ENCODE data around the gene MMP7. TPM values are rescaled to one million over a fixed set of nuclear protein-coding genes. Genes with fewer than 3 reads are reported as not detected.
A peak's percentile ranks its signal among the peaks of the same experiment; 100 is the strongest.

The MMP7 gene
- total RNA-seq, 2 donors from 2014 or later: 115 to 171 TPM

DNA sequence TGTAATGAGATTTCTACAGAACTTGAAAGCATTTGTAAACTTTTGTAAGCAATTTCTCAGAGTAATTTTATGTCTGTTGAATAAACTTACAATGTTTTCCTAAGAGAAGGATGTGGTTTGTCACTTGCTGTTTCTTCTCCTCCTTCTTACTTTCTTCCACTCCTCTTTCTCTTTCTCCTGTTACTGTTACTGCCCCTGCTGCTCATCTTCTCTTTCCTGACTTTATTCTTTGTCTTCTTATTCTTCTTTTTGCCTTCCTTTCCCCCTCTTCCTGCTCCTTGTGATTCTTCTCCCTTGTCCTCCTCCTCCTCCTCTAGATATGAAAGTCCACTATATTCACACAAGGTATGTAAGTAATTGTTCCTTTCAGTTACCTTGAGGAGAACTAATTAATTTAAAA lies 31.1 kb upstream of the MMP7 start:
- Histone ChIP-seq H3K4me1 (replicated peaks) (peaks cover 3% of the 10 kb centered on the region), H3K36me3 (no peaks in the 10 kb centered on the region), H3K4me3 (no peak overlapping the region), H3K27ac (peak overlapping the region; percentile 36 to 59), H3K9me3 (no peaks in the 10 kb centered on the region), H3K27me3 (replicated peaks; ENCODE audit: insufficient read depth) (no peaks in the 10 kb centered on the region)
- intact Hi-C loops (cut with DNase I): no loop called here
- DNase-seq (ENCODE audit: low spot score): no peak
- TF ChIP-seq POLR2AphosphoS5 (IDR thresholded peaks at IDR 0.05) (no peak), POLR2A (IDR thresholded peaks at IDR 0.05) (no peak)
- TF ChIP-seq, protein P1, sequence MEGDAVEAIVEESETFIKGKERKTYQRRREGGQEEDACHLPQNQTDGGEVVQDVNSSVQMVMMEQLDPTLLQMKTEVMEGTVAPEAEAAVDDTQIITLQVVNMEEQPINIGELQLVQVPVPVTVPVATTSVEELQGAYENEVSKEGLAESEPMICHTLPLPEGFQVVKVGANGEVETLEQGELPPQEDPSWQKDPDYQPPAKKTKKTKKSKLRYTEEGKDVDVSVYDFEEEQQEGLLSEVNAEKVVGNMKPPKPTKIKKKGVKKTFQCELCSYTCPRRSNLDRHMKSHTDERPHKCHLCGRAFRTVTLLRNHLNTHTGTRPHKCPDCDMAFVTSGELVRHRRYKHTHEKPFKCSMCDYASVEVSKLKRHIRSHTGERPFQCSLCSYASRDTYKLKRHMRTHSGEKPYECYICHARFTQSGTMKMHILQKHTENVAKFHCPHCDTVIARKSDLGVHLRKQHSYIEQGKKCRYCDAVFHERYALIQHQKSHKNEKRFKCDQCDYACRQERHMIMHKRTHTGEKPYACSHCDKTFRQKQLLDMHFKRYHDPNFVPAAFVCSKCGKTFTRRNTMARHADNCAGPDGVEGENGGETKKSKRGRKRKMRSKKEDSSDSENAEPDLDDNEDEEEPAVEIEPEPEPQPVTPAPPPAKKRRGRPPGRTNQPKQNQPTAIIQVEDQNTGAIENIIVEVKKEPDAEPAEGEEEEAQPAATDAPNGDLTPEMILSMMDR (IDR thresholded peaks at IDR 0.05): no peak

DNA sequence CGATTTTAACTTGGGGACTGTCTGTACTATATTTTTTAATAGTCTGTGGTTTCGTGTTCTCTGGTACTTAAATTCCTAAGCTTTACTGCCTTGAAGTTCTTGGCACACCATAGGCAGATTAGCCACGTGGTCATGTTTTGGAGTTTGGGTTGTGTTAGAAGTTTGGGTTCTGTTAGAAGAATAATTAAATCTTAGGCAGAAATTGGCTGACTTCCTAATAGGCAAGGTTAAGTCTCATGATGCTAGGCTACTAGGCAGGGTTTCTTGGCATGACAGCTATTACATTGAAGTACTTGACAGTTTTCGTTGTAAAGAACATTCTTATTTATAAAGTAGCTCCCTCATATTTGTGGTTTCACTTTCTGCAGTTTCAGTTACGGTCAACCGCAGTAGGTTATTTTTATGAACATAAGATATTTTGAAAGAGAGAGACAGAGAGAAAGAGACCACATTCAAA lies 30.0 kb upstream of the MMP7 start:
- intact Hi-C loops (cut with DNase I): no loop called here
- peak overlapping the region; percentile 59 to 67 for H3K27ac ChIP-seq
- H3K4me3 ChIP-seq: peak overlapping the region in 1 of 2 donors; percentile 11
- no peaks in the 10 kb centered on the region for H3K36me3 ChIP-seq
- WGBS: 11% methylated on average over 6 of the region's 6 CpGs
- no peaks in the 10 kb centered on the region for H3K27me3 ChIP-seq (replicated peaks; ENCODE audit: insufficient read depth)
- TF ChIP-seq POLR2A (IDR thresholded peaks at IDR 0.05) (no peak), POLR2AphosphoS5 (IDR thresholded peaks at IDR 0.05) (peak; percentile 94)
- TF ChIP-seq, protein P1 (IDR thresholded peaks at IDR 0.05): no peak
- peak; percentile 78 for DNase-seq (ENCODE audit: low spot score)
- H3K4me1 ChIP-seq (replicated peaks): peaks cover 3% of the 10 kb centered on the region
- H3K9me3 ChIP-seq: no peaks in the 10 kb centered on the region

DNA sequence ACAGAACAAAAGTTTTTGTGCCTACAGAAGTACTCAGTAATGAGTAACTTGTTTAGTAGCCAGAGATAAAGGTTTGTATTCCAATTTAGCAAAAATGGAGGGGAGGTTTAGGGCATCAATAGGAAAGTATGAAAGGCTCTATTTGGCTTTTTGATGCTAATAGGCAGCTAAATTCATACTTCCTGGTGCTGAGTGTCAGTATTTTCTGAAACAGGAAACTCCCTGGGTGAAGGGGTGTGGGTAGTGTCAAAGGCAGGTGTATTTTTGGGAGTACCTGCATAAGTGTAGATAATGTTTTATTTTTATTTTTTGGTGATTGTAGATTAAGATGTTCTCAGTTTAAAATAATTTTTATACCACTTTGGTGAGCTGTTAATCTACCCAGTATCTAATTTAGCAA lies 29.3 kb upstream of the MMP7 start:
- no peak for TF ChIP-seq POLR2A (IDR thresholded peaks at IDR 0.05)
- TF ChIP-seq, protein P1 (IDR thresholded peaks at IDR 0.05): no peak
- no peak for TF ChIP-seq POLR2AphosphoS5 (IDR thresholded peaks at IDR 0.05)
- Histone ChIP-seq H3K27me3 (replicated peaks; ENCODE audit: insufficient read depth) (no peaks in the 10 kb centered on the region), H3K36me3 (no peaks in the 10 kb centered on the region), H3K27ac (peak overlapping the region; percentile 59 to 67), H3K9me3 (no peaks in the 10 kb centered on the region), H3K4me3 (no peak overlapping the region), H3K4me1 (replicated peaks) (peaks cover 3% of the 10 kb centered on the region)
- intact Hi-C loops (cut with DNase I): loop anchor here (5.0 kb wide), 1 partner anchor 213 kb away; the partner anchor contains the start of gene BIRC2
- DNase-seq (ENCODE audit: low spot score): no peak

DNA sequence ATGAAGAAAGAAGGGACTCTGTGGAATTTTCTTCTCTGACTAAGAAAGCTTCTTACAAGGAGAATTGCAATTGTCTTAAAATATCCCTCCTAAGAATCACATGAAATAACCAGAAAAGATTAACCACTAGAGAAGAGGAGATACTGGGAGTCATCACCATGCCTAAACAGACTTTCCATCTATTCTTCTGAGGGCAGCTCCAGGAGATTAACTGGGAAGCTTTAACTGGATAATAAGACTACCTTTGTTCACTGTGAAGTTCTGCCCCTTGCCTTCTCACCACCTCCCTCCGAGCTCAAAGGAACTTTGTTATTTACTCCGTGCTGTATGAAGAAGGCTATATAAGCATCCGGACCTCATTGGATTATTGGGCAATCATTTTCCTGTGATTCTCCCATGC lies 24.5 kb upstream of the MMP7 start:
- Histone ChIP-seq H3K27ac (no peak overlapping the region), H3K9me3 (no peaks in the 10 kb centered on the region), H3K27me3 (replicated peaks; ENCODE audit: insufficient read depth) (no peaks in the 10 kb centered on the region), H3K4me3 (no peak overlapping the region), H3K36me3 (no peaks in the 10 kb centered on the region), H3K4me1 (replicated peaks) (no peaks in the 10 kb centered on the region)
- 83% methylated on average over 3 of the region's 3 CpGs for WGBS
- TF ChIP-seq, protein P1 (IDR thresholded peaks at IDR 0.05): no peak
- no peak for TF ChIP-seq POLR2AphosphoS5 (IDR thresholded peaks at IDR 0.05)
- no peak for TF ChIP-seq POLR2A (IDR thresholded peaks at IDR 0.05)
- no peak for DNase-seq (ENCODE audit: low spot score)
- intact Hi-C loops (cut with DNase I): loop anchor here (5.0 kb wide), 1 partner anchor 208 kb away; the partner anchor contains the start of gene BIRC2

DNA sequence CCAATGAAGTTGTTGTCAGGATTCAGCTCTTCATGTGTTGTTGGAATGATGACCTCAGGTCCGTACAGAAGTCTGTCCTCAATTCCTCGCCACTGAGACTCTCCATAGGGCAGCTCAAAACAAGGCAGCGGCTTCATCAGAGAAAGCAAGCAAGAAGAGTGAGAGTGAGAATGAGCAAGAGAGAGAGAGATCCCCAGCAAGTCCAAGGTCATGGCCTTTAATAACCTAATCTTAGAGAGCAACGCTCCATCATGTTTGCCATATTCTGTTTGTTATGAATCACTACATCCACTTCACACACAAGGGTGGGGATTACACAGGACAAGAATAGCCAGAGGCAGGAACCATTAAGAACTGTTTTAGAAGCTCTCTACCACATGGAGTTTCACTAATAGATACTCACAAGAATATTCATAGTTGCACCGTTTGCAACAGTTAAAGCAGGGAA lies 23.3 kb upstream of the MMP7 start:
- Histone ChIP-seq H3K4me3 (no peak overlapping the region), H3K27me3 (replicated peaks; ENCODE audit: insufficient read depth) (no peaks in the 10 kb centered on the region), H3K4me1 (replicated peaks) (no peaks in the 10 kb centered on the region), H3K36me3 (no peaks in the 10 kb centered on the region), H3K27ac (no peak overlapping the region), H3K9me3 (no peaks in the 10 kb centered on the region)
- intact Hi-C loops (cut with DNase I): no loop called here
- WGBS: 75% methylated on average over 5 of the region's 5 CpGs
- TF ChIP-seq, protein P1 (IDR thresholded peaks at IDR 0.05): no peak
- TF ChIP-seq POLR2AphosphoS5 (IDR thresholded peaks at IDR 0.05) (no peak), POLR2A (IDR thresholded peaks at IDR 0.05) (no peak)
- no peak for DNase-seq (ENCODE audit: low spot score)
